Stimulated activated CD8-positive, alpha-beta memory T cell treated with anti-CD3 and anti-CD28 coated beads, Interleukin-7, amount 100 ng/mL, for 48 hours (primary cell): ENCODE measurements around the gene ZDHHC6.
A peak's percentile ranks its signal among the peaks of the same experiment; 100 is the strongest.
"Not testable (repeated sequence)": the region's sequence is repeated elsewhere in the genome, so short reads cannot be mapped to it uniquely, and the experiment has no call there.

Experiments
- DNase-seq, 2 donors: peaks; one replicate each; pipeline ENCODE4 v3.0.0-alpha.2; 2020; ENCODE audit warnings: low read depth in 1 of 2; ENCODE audit errors: extremely low read depth in 1 of 2

Gene ZDHHC6

GRCh38 chr10:112446855-112447619 lies at the start of gene ZDHHC6, which contains the start of gene VTI1A:
Gene ZDHHC6, minus strand, starts transcription at chr10:112446914. Its CDS starts 1,478 bp downstream, at chr10:112445436.
Gene VTI1A, plus strand, starts transcription at chr10:112447215. Its CDS starts 159 bp downstream, at chr10:112447374.
- DNase-seq: peak; percentile 65 to 73

GRCh38 chr10:112492736-112493135 lies 46.0 kb upstream of the ZDHHC6 start:
- no peak for DNase-seq

- DNase-seq: no peak
Measured at GRCh38 chr10:112491144-112491543, 44.4 kb upstream of the ZDHHC6 start.

- no peak for DNase-seq
Measured at GRCh38 chr10:112490545-112490944, 43.8 kb upstream of the ZDHHC6 start.

GRCh38 chr10:112487964-112488363 lies 41.2 kb upstream of the ZDHHC6 start:
- no peak for DNase-seq

GRCh38 chr10:112484399-112484798 lies 37.7 kb upstream of the ZDHHC6 start:
- DNase-seq: no peak

- no peak for DNase-seq
Measured at GRCh38 chr10:112481602-112482001, 34.9 kb upstream of the ZDHHC6 start.

GRCh38 chr10:112475575-112476218 lies 29.0 kb upstream of the ZDHHC6 start:
- no peak for DNase-seq

- no peak for DNase-seq
Measured at GRCh38 chr10:112471878-112472487, 25.3 kb upstream of the ZDHHC6 start.

GRCh38 chr10:112467541-112468075 lies 20.9 kb upstream of the ZDHHC6 start:
- DNase-seq: no peak

GRCh38 chr10:112466802-112467201 lies 20.1 kb upstream of the ZDHHC6 start:
- DNase-seq: no peak

- no peak for DNase-seq
Measured at GRCh38 chr10:112465299-112465883, 18.7 kb upstream of the ZDHHC6 start.

- DNase-seq: not testable (repeated sequence)
Measured at GRCh38 chr10:112464074-112464473, 17.4 kb upstream of the ZDHHC6 start.

GRCh38 chr10:112461029-112461887 lies 14.5 kb upstream of the ZDHHC6 start:
- peak in 1 of 2 donors; percentile 48 for DNase-seq

GRCh38 chr10:112460366-112460765 lies 13.7 kb upstream of the ZDHHC6 start:
- no peak for DNase-seq

GRCh38 chr10:112456533-112456932 lies 9.8 kb upstream of the ZDHHC6 start:
- DNase-seq: no peak

GRCh38 chr10:112454910-112455779 lies 8.4 kb upstream of the ZDHHC6 start:
- DNase-seq: no peak

GRCh38 chr10:112448888-112449287 lies 2.2 kb upstream of the ZDHHC6 start:
- no peak for DNase-seq

GRCh38 chr10:112447620-112447928 lies 860 bp upstream of the ZDHHC6 start:
- DNase-seq: no peak
